Osteoblast (primary cell): ENCODE data around the gene RPL37A. TPM values are rescaled to one million over a fixed set of nuclear protein-coding genes. Genes with fewer than 3 reads are reported as not detected.
A peak's percentile ranks its signal among the peaks of the same experiment; 100 is the strongest.

Source experiments
- DNase-seq: peaks from one replicate; pipeline ENCODE4 v3.0.0; 2011; ENCODE audit warnings: low spot score, mixed read lengths; ENCODE audit not compliant: insufficient read length; ENCODE audit errors: missing footprints
- H2AFZ ChIP-seq: 2 replicates; pipeline ENCODE4 v1.6.0; 2011; ENCODE audit warnings: mild to moderate bottlenecking, low read length
- H3K27ac ChIP-seq: 2 replicates; pipeline ENCODE4 v1.5.1; 2011; ENCODE audit warnings: mild to moderate bottlenecking, low read depth, low read length, moderate library complexity
- H3K27me3 ChIP-seq: 2 replicates; pipeline ENCODE4 v1.6.0; 2012; ENCODE audit warnings: mild to moderate bottlenecking, control low read depth, inconsistent platforms, low read length, moderate library complexity; ENCODE audit not compliant: insufficient read depth
- H3K36me3 ChIP-seq: 2 replicates; pipeline ENCODE4 v1.5.1; 2011; ENCODE audit warnings: mild to moderate bottlenecking, low read length, control low read depth, moderate library complexity; ENCODE audit not compliant: insufficient read depth
- H3K4me1 ChIP-seq: 2 replicates; pipeline ENCODE4 v1.5.1; 2011; ENCODE audit warnings: mild to moderate bottlenecking, low read length, control low read depth, moderate library complexity; ENCODE audit not compliant: insufficient read depth
- H3K4me2 ChIP-seq: 2 replicates; pipeline ENCODE4 v1.6.0; 2011; ENCODE audit warnings: mild to moderate bottlenecking, low read length; ENCODE audit not compliant: insufficient read depth
- H3K4me3 ChIP-seq: fragments of 200-600 bp; sonication (generic); 3 replicates; pipeline ENCODE4 v1.5.1; 2012; ENCODE audit warnings: mild to moderate bottlenecking, low read length, inconsistent platforms; ENCODE audit not compliant: insufficient read depth
- H3K79me2 ChIP-seq: 2 replicates; pipeline ENCODE4 v1.6.0; 2012; ENCODE audit warnings: mild to moderate bottlenecking, low read length, control low read depth, inconsistent platforms; ENCODE audit not compliant: insufficient read depth
- H3K9me3 ChIP-seq: 2 replicates; pipeline ENCODE4 v1.5.1; 2011; ENCODE audit warnings: low read depth, low read length, control low read depth
- H4K20me1 ChIP-seq: 2 replicates; pipeline ENCODE4 v1.6.0; 2012; ENCODE audit warnings: mild to moderate bottlenecking, low read length, control low read depth; ENCODE audit not compliant: insufficient read depth
- CTCF ChIP-seq: IDR thresholded peaks from 2 replicates; pipeline ENCODE4 v1.5.1; 2011; ENCODE audit warnings: mild to moderate bottlenecking, low read depth, low read length, moderate library complexity; ENCODE audit errors: extremely low read depth
- total RNA-seq: library from RNA; depleted of rRNA; stranded (reverse); fragments of >200 nt; gene quantifications from 2 replicates; pipeline ENCODE4 v1.2.3, GENCODE V29; 2012

The RPL37A gene
- total RNA-seq, result 869 and 994 TPM in 2 replicates

- TF ChIP-seq CTCF, result no peak
- Histone ChIP-seq H2AFZ (peak within 1 kb of the TSS; percentile 98), H3K27me3 (no peaks in the 10 kb centered on the region), H3K79me2 (peaks cover 63% of the 10 kb centered on the region), H3K27ac (peak within 1 kb of the TSS; percentile 93), H3K9me3 (no peaks in the 10 kb centered on the region), H3K4me3 (peak within 1 kb of the TSS; percentile 98), H3K4me1 (peaks cover 53% of the 10 kb centered on the region), H4K20me1 (peaks cover 48% of the 10 kb centered on the region), H3K4me2 (peak within 1 kb of the TSS; percentile 98), H3K36me3 (peaks cover 42% of the 10 kb centered on the region)
- peak; percentile 90 for DNase-seq
Observed at GRCh38 chr2:216498379-216499352, at the start of gene RPL37A. TSS of gene RPL37A (plus strand) at chr2:216498844. CDS start at chr2:216498875, 31 bp downstream.

GRCh38 chr2:216450346-216450745 lies 48.3 kb upstream of the RPL37A start:
- TF ChIP-seq CTCF, result no peak
- Histone ChIP-seq H3K4me3 (no peak overlapping the region), H2AFZ (no peak overlapping the region), H3K36me3 (peaks cover 55% of the 10 kb centered on the region), H3K4me2 (no peak overlapping the region), H4K20me1 (no peaks in the 10 kb centered on the region), H3K9me3 (no peaks in the 10 kb centered on the region), H3K79me2 (no peaks in the 10 kb centered on the region), H3K27ac (no peak overlapping the region), H3K4me1 (peaks cover 6% of the 10 kb centered on the region), H3K27me3 (no peaks in the 10 kb centered on the region)
- DNase-seq, result no peak

GRCh38 chr2:216450784-216451183 lies 47.9 kb upstream of the RPL37A start:
- H3K36me3 ChIP-seq, result peaks cover 53% of the 10 kb centered on the region
- H3K9me3 ChIP-seq, result no peaks in the 10 kb centered on the region
- no peak for DNase-seq
- no peak overlapping the region for H2AFZ ChIP-seq
- H4K20me1 ChIP-seq, result no peaks in the 10 kb centered on the region
- no peaks in the 10 kb centered on the region for H3K79me2 ChIP-seq
- no peak for TF ChIP-seq CTCF
- no peak overlapping the region for H3K4me2 ChIP-seq
- H3K4me1 ChIP-seq, result peaks cover 2% of the 10 kb centered on the region
- no peaks in the 10 kb centered on the region for H3K27me3 ChIP-seq
- no peak overlapping the region for H3K4me3 ChIP-seq
- no peak overlapping the region for H3K27ac ChIP-seq

- Histone ChIP-seq H3K4me2 (no peak overlapping the region), H3K36me3 (peaks cover 27% of the 10 kb centered on the region), H4K20me1 (no peaks in the 10 kb centered on the region), H3K4me3 (no peak overlapping the region), H3K4me1 (no peaks in the 10 kb centered on the region), H2AFZ (no peak overlapping the region), H3K79me2 (no peaks in the 10 kb centered on the region), H3K9me3 (no peaks in the 10 kb centered on the region), H3K27me3 (no peaks in the 10 kb centered on the region), H3K27ac (no peak overlapping the region)
- DNase-seq, result no peak
- no peak for TF ChIP-seq CTCF
Observed at GRCh38 chr2:216453955-216454614, 44.6 kb upstream of the RPL37A start.
